Lower leg skin (tissue), 3 donors: ENCODE results near the gene HEY2.

ENCODE experiments used
- POLR2A ChIP-seq, 2 donors: fragments of 450-650 bp; IDR thresholded peaks; one replicate each; pipeline ENCODE4 v1.6.1; 2016 to 2017; ENCODE audit warnings: antibody characterized with exemption in 2 of 2, mild to moderate bottlenecking in 1 of 2, moderate library complexity in 1 of 2
- TF ChIP-seq, protein P1 (sequence below), 3 donors: fragments of 450-650 bp; IDR thresholded peaks; one replicate each; pipeline ENCODE4 v1.5.1; 2016; ENCODE audit warnings: antibody characterized with exemption in 3 of 3, mild to moderate bottlenecking in 3 of 3, moderate library complexity in 2 of 3

DNA sequence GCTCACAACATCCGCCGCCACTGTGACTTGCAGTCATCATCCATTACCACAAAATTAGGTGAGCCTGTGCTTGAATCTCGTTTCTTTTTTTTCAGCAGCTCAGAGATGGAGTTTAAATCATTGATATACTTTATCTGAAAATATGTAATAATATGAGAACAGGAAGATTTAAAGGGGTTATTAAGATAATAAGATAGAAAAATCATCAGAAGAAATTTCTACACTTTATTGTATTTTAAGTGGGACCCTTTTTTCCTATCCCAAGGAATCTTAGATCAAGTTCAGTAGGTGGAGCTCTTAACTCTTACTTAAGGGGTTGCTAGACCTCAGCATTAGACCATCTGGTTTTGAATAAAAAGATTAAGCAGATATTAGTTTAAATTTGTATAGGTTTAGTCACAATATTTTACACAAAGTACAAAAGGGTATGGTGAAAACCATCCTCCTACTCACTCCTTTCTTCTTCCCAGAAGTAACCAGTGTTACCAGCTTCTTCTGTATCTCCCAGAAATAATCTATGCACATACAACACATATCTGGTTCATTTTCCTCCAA, 32.0 kb downstream of the HEY2 start:
- TF ChIP-seq POLR2A (IDR thresholded peaks at IDR 0.05): no peak
- TF ChIP-seq, protein P1, sequence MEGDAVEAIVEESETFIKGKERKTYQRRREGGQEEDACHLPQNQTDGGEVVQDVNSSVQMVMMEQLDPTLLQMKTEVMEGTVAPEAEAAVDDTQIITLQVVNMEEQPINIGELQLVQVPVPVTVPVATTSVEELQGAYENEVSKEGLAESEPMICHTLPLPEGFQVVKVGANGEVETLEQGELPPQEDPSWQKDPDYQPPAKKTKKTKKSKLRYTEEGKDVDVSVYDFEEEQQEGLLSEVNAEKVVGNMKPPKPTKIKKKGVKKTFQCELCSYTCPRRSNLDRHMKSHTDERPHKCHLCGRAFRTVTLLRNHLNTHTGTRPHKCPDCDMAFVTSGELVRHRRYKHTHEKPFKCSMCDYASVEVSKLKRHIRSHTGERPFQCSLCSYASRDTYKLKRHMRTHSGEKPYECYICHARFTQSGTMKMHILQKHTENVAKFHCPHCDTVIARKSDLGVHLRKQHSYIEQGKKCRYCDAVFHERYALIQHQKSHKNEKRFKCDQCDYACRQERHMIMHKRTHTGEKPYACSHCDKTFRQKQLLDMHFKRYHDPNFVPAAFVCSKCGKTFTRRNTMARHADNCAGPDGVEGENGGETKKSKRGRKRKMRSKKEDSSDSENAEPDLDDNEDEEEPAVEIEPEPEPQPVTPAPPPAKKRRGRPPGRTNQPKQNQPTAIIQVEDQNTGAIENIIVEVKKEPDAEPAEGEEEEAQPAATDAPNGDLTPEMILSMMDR (IDR thresholded peaks at IDR 0.05): no peak
